Adrenal gland (tissue), 5 donors: ENCODE data around the gene NXPH1.

Experiments used
- CTCF ChIP-seq, 6 experiments: fragments of 450-650 bp in 4 of 6; fragments of 200-600 bp in 2 of 6; sonication (generic) in 1 of 6; IDR thresholded peaks; 1 replicate in 5 of 6; 2 replicates in 1 of 6; pipeline versions ENCODE4 v1.5.1 to v1.8.0; 2016 to 2021; ENCODE audit warnings: antibody characterized with exemption in 6 of 6, mild to moderate bottlenecking in 2 of 6, moderate library complexity in 1 of 6
- POLR2A ChIP-seq, 2 donors: fragments of 450-650 bp; IDR thresholded peaks; one replicate each; pipeline ENCODE4 v1.6.1; 2017; ENCODE audit warnings: antibody characterized with exemption in 2 of 2, mild to moderate bottlenecking in 2 of 2, moderate library complexity in 1 of 2
- donor health status: DM: no; HTN: no; CAD: no.

DNA sequence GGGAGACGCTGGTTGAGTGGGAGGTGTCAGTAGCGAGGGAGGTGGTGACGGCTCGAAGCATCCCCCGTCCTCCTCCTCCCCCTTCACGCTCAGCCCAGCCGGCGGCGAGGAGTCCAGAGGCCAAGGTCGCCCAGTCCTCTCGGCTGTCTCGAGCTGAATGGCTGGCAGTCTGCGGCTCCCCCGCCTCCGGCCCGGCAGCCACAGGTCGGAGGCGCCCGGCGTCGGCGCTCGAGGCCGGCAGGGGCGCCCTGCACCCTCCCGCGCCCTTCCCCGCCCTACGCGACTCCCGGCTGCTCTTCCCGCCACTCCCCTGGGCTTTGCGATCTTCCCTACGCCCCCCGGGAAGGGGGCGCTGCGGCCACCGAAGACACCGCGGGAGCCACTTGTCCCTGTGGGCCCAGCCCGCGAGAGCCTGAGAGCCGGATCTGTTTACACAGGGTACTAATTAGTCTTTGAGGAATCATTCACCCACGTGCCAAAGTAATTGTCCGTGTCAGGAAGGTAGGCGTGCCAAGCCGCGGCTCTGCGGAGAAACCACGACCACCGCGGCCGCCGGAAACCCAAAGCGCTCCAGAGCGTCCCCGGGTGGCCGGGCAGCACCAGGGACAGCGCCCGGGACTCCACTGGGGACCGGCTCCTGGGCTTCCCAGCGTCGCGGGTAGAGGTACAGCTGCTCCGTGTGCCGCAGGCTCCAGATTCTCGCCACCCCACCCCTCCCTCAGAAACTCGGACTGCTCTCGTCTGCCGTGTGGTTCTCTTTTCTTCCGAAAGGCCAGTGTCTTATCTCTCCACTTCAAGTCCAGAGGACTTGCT lies at the start of gene NXPH1:
- TF ChIP-seq POLR2A (IDR thresholded peaks at IDR 0.05): peak in 1 of 2 donors; percentile 26
- TF ChIP-seq CTCF (IDR thresholded peaks at IDR 0.05): peak in 4 of 6 experiments; percentile 29 to 47 (median 32)
